Measurements from ENCODE around the gene AIP.
"Not testable (repeated sequence)": the region's sequence is repeated elsewhere in the genome, so short reads cannot be mapped to it uniquely, and the experiment has no call there.

Gene AIP

DNA sequence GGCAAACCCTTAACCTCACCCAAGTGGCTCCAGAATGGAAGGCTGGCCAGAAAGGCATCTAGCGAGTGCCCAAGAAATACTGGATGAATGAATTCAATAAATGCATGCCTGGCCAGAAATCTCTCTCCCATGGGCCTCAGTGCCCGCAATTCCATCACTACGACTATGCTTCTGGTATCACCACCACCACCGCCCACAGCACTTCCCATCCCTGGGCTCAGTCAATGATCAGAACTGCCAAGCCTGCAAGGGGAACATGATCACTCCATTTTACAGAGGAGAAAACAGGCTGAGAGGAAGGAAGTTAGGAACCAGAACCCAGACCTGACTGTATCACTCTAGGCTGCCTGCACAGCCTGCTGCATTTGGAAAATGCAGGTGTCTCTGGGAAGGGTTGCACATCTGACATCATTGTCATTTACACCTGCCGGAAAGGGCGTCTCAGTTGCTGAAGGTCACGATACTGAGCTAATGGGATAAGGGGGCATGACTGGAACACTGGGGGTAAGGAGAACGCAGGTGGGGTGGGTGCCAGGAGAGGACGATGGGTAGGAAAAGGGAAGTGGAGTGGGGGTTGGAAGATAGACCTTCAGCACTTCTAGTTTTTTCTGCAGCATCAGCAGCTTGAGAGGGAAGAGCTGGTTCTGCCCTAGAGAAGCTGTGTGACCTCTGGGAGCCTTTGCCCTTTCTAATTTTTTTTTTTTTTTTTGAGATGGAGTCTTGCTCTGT, 33.5 kb upstream of the AIP start:
- DNase-seq, result no peak

DNA sequence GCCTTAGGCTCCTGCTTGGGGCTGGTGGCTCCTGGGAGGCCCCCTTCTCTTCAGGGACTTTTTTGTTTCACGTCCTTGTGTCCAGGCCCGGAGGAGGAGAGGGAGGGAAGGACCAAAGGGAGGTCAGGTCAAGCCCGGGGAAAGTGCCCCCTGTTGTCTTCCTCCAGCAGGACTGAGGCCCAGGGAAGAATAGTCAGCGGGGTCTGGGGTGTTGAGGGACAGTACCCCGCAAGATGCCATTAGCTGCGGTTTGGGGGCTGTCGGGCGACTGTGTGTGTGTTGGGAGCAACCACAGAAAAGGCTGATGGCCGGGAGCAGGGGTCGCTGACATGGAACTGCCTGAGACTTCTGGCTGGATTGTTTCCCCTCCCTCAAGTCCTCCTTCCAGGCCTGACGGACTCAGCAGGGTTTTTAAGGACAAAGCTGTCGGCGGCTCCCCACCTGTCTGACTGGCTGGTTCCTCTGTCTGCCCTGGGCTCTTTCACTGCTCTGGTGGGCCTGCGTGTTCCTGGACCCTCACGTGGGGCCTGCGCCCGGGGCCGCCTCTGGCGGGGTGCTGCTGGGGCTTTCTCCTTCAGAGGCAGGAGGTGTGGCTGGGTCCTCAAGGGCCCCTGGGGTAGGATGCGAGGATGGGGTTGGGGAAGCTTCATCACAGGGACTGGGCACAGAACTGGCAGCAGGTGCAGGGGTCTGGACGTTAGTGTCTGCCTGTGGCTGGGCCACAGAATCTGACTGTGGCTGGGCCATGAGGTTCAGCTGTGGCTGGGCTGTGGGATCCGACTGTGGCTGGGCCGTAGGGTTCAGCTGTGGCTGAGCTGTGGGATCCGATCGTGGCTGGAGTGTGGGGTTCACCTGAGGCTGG, 31.8 kb upstream of the AIP start:
- no peak for DNase-seq

DNA sequence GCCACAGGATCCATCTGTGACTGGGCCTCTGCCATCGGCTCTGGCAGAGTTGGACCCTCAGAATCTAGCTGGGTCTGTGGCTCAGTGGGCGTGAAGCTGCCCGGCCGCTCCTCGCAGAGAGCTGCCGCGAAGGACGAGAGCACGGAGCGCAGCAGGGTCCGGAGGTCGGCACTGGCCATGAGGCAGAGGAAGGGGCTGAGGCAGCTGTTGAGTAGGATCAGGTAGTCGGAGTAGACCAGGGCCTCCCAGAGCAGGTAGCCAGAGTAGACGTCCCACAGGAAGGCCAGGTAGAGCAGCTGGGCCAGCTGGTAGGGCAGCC, 31.2 kb upstream of the AIP start:
- no peak for DNase-seq

DNA sequence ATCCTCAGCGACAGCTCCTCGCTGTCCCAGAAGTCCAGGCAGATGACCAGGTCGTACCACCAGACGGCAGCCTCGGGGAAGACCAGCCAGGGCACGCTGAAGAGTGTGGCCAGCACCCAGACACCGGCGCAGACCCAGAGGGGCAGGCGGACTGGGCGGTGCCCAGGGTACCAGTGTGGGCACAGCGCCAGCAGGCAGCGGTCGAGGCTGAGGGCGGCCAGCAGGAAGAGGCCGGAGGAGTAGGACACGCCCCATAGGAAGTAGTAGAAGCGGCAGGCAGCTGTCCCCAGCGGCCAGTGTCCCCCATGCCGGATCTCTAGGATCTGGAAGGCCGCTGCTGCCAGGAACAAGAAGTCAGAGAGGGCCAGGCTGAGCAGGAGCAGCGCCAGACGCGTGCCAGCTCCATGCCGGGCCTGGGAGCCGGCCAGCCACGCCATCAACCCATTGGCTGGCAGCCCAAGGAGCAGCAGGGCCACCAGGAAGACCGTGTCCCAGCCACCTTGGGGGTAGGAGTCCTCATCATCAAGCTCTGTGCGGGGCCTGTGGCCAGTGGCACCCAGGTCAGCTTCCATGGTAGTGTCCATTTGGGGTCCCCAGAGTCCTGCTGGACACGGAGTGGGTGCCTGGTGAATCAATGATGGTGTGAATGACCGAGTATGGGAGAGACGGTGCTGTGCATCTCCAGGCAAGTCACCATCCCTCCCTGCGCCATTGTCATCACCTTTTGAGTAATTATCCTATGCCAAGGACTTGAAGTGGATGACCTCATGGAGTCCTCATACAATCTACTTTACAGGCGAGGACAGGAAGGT, 30.5 kb upstream of the AIP start, which contains the start of gene GPR152:
GPR152 (minus strand) TSS at position 589 of the 812 bp plus-strand sequence; CDS start at position 584, 5 bp downstream.
- DNase-seq, result no peak

DNA sequence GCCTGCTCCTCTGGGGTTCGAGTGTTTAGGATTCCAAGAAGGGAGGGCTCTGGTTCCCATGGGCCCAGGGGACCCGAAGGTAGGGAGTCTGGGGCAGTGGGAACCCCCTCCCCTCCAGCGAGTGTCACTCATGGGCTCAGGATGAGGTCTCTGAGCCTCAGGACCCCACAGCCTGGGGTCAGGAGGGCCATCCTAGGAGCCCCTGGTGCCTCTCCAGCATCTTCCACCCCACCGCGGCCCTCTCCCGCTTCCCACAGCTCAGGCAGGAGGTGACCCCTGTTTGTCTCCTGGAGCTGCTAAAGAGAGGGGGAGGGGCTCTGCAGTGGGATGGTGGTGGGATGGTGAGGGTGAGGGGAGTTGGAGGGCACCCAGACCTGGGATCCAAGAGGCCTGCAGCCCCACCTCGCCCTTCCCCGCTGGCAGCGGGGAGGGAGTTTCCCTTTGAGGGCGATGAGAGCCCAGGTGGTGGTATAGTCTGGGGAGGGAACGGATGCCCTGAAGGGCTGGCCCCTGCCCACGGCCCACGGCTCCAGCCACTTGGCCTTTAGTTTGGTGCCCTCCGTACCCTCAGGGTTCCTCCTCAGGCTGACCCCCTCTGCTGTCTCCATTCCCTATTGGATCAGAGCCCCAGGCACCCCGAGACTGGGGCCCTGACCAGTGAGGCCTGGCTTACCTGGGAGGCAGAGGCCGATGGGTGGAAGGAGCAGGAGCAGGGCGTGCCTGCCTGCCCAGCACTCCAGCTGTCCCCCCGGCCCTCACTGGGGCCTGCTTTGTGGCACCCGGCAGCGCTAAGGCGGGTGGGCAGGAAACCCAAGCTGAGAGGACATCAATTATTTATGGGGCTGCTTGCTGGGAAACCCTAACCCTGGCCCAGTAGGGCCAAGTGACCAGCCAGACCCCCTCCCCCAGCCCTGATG, 28.8 kb upstream of the AIP start:
- DNase-seq, result no peak

DNA sequence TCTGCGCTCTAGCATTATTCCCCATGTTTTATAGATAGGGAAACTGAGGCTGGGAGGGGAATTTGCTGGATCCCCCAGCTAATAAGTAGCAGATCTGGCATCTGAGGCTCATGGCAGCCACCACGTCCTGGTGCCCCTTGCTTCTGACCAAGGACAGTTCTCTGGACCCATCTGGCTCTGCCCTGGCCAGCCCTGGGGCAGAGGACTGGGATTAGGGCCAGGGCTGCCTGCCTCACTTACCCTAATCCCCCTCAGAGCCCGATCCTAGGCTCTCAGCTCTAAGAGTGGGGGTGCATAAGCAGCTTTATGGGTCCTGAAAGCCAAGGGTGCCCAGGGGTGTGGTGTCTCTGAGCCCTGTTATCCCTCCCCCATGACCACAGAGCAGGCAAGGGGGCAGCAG, 27.8 kb upstream of the AIP start, which contains the start of gene CABP4:
CABP4 (plus strand) TSS at position 301 of the 400 bp plus-strand sequence; CDS start at position 371, 70 bp downstream.
- DNase-seq, result no peak

DNA sequence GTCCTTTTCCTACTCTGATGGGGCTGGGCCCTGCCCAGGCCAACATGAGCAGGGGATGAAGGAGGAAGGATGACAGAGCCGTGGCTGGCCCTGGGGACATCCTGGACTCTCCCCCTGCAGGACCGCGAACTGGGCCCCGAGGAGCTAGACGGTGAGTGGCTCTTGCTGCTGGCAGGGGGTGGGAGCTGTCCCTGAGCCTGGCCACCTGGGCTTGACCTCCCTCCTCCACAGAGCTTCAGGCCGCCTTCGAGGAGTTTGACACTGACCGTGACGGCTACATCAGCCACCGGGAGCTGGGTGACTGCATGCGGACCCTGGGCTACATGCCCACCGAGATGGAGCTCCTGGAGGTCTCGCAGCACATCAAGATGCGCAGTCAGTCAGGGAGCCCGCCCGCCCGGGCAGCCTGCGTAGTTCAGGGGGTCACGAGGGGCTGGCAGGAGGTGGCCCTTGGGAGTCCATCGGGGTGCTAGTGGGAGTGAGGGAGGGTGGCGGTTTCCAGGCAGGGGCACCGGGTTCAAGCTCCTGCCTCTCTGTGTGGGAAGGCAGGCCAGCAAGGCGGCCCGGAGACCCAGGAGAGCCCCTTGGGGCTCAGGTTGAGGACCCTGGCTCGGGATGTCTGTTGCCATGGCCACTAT, 26.6 kb upstream of the AIP start:
- DNase-seq, result no peak

DNA sequence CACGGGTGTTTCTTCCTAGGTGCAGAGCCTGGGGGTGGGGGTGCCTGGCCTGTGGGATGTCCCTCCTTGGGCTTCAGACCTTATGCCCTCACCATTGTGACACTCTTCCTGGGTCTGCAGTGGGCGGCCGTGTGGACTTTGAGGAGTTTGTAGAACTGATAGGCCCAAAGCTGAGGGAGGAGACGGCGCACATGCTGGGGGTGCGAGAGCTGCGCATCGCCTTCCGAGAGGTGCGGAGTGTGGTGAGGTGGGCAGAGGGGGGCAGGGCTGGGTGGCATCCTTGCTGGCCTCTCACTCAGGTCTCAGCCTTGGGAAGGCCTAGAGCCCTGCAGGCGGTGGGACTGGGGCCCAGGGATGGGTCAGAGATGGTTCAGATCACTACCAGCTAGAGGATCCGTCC, 25.4 kb upstream of the AIP start:
- DNase-seq, result no peak

DNA sequence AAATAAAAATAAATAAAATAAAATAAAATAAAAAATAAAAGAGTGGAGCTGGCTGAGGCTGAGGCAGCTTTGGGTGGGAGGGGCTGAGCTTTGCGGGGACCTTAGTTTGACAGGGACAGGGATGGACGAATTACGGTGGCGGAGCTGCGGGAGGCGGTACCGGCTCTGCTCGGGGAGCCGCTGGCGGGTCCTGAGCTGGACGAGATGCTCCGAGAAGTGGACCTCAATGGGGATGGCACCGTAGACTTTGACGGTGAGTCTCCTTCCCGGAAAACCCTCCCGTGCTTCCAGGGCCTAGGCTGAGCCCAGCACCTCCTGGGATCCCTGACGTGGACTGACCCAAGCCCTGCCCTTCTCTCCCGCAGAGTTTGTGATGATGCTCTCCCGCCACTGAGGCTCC, 24.6 kb upstream of the AIP start:
- no peak for DNase-seq

DNA sequence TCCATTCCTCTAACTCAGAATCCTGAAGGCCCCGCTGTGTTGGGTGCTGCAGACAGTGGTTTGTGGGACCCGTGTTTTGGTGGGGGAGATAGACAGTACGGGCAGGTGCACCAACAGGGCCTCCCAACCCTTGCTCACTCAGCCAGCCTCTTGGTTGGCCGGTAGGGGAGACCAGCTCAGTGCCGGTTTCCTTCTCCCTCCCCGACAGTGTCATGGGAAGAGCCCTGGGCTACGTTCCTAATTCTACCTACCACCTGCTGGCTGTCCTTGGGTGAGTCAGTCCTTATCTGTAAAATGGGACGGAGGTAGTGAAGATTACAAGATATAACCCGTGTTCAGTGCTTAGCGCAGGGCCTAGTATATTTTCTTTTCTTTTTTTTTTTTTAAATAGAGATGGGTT, 19.6 kb upstream of the AIP start:
- no peak for DNase-seq

DNA sequence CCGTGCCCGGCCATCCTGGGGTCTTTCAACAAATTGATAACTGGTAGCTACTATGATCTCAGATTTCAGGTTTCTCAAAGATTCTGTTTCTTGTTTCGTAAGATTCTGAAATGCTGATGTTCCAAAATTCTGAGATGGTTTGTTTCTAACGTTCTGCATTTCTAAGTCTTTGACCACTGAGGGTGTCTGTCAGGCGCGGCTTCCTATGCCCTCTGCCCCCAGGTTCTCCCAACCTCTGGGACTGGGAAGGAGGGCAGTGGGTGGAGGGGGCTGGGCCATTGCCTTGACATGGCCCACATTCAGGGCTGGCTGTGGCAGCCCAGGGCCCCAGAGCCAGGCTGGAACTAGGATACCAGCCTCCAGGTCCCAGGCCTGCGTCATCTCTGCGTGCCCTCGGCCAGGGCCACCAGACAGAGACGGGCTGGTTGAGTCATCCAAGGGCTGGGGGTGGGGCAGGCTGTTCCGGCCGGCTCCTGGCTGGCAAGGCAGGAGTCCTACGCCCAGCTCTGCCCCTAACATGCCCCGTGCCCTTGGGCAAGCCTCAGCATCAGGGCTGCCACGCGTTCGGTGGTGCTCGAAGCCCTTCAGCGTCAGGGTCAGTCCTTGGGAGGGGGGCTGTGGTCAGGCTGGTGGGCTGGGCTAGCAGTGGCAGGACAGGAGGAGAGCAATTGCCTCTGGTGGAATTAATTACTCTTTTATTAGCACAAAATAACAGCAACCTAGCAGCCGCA, 19.0 kb upstream of the AIP start:
- DNase-seq, result no peak

DNA sequence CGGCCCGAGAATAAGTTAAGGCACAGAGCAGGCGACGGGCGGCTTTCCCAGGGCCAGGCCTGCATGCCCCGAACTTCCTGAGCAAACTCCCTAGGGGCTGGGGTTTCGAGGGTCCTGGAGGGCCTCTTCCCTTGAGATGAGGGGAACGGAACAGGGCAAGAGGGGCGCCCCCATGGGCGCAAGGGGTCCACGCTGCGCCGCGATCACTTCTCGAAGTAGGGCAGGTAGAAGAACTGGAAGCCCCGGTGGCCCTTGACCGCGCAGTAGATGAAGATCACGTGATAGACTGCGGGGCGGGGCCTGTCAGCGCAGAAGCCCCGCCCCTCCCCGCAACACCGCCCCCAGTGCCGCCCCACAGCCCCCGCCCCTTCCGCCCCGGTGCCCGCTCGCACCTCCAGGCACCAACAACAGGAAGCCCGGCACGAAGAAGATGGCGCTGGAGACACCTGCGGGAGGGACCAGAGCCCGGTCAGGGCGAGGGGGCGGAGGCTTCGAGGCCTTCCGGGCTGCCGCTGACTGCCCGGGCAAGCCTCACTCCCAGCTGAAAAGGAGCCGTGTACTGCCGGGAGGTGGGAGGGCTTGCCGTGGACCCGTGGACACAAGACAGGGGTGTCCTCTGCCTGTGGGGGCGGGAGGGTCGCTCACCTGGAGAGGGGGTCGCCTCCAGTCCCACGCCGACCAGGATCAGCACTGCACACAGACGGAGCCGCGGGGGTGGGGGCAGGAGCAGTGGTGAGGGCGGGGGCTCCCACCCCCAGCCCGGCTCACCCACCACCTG, 18.2 kb upstream of the AIP start:
- DNase-seq, result peak; percentile 96

DNA sequence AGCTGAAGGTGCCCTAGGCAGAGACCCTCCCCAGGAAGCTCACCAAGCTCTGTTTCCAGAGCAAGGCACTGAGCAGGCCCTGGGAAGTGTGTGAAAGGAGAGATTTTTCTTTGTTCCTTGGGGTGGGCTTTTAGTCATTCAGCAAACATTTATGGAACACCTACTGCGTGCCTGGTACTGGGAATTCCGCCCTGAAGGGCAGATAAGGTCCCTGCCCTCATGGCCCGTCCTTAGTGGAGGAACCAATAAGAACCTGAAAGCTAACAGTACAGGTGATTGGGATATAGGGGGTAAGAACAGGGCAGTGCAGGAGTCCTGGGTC, 17.7 kb upstream of the AIP start:
- DNase-seq, result no peak

DNA sequence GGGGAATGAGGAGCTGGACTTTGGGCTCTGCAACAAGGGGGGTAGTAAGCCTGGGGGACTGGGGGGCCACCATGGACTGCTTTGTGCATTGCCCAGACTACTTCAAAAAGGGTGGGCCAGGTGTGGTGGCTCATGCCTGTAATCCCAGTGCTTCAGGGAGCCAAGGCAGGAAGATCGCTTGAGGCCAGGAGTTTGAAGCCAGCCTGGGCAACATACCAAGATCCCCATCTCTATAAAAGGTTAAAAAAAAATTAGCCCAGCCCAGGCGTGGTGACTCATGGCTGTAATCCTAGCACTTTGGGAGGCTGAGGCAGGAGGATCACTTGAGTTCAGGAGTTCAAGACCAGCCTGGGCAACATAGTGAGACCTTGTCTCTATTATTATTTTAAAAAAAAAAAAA, 17.3 kb upstream of the AIP start:
- DNase-seq, result not testable (repeated sequence)

DNA sequence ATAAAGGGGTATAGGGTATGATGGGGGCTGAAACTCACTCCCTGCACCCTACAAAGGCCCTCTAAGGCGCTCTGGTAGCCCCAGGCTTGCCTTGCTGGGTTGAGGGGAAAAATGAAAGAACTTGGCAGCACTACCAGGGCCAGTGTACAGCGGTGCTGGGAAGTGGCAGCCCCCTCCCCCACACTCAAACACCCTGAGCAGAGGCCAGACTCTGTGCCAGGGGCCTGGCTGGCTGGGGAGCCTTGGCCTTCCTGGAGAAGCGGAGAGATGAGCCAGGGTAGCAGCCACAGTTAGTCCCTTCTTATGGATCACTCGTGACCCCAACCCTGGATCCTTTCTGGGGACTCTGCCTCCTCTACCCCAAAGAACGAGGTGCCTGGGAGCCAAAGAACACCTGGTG, 16.5 kb upstream of the AIP start:
- DNase-seq, result no peak

DNA sequence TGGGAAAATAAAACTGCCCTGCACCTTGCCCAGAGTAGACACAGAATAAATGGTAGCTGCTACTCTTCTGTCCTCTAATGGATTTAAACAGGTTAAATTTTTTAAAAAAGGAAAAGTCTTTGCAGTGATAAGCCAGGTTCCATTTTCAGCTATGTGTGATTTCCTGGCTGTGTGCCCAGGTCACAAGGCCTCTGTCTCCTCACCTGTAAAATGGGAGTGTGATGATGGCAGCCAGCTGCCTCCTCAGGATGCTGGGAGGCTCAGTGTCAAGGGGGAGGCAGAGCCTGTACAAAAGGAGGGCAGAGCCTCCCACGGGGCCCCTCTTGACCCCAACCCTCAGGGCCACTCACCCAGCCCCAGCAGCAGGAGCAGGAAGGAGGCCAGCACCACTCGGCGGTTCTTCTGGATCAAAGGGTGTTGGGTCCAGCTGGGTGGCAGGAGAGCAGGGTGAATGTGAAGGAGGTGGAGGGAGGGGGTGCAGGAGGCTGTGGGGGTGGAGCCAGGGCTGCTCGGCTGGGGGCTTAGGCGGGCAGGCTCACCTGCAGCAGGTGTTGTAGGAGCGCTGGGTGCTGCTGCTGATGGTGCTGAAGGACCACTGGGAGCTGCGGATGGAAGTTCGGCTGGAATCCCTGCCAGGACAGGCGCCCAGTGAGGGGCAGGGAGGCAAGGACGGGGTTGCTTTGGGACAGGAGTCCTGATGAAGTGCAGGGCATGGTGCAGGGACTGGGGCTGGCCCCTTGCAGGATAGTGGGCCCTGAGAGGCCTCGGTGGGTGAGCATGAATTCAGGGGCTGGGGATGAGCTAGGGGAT, 15.7 kb upstream of the AIP start:
- DNase-seq, result no peak

DNA sequence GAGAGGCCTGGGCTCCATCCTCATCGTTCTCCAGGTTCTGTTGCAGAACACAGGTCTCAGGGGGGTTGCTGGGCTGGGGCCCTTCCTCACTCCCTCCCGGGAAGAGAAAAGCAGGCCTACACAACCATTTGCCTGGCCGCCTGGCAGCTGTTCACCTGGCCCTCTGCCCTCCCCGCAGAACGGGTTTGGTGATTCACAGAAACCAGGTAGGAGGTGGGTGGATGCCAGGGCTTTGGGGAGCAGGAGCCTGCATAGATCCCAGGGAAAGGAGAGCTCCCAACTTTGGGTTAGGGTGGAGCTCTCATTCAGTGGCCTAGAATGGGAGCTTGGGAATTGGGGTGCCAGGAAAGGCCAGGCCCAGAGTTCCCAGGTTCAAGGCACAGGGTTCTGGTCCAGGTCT, 14.8 kb upstream of the AIP start:
- DNase-seq, result no peak

DNA sequence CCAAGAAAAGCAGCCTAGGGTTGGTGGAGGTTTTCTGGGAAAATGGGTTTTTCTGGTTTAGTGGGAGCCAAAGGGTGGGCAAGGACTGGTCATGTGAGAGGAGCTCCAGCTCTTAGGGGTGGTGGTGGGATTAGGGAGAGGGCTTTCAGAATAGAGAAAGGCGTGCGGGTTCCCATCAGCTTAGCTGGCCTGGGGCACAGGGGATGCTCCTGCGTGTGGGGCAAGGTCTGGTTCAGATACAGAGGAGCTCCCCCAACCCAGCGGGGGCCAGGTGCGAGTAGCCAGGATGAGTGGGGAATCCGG, 14.4 kb upstream of the AIP start:
- DNase-seq, result peak; percentile 22

DNA sequence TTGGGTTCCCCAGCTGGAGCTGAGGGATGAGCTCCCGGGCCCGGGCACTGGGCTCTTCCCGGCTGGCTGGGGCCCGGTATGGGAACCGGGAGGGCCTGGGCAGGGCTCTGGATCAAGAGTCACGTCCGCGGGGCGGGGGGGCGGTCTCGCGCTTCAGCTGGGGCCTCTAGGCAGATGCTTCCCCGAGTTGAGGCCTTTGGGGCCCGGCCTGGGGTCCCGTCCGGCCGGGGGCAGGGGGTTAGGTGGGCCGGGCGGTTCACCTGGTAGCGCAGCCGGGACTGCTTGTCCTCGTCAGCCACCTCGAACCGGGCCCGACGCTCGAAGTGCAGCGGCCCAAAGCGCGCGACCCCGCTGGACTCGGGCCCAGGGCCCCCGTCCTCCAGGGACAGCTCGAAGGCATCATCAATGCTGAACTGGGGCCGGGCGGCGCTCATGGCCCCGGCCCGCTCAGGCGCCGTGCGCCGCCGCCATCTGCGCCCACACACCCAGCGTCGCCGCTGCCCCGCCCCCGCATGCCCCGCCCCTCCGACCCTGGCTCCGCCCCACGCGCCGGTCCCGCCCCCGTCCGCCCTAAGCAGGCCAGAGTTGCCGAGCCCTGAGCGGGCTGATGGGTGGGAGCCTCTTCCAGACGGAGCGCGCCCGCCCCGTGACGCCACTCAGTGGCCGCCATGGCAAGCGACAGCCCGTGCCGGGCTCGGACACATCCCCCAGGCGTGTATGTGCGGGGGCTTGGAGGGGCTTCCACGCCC, 13.9 kb upstream of the AIP start, which contains the start of gene TMEM134:
TMEM134 (minus strand) TSS at position 493 of the 749 bp plus-strand sequence; CDS start at position 434, 59 bp downstream.
- DNase-seq, result peak; percentile 93
